Measurements from ENCODE around the gene CCDC86. TPM values are rescaled to one million over a fixed set of nuclear protein-coding genes. Genes with fewer than 3 reads are reported as not detected.

CCDC86 gene
- total and polyA plus RNA-seq, 9 of the 15 experiments (the other 6 are each of a cell fraction or from before 2014, with no cell fraction given) = 4.6 to 102 (median 25.2) TPM

Other genes starting within 250 kb of the CCDC86 start
Only the 7 nearest of the 11 such genes appear.
- gene MS4A15, start 85.2 kb upstream of the CCDC86 start, total RNA-seq (2014; rRNA removed) = not detected in 2 replicates
- not detected in 2 replicates for gene MS4A15, start 85.2 kb upstream of the CCDC86 start, total RNA-seq (2014; rRNA removed; fragmentation: Illumina TruSeq; extraction: Trizol)
- not detected in 2 replicates for gene MS4A15, start 85.2 kb upstream of the CCDC86 start, total RNA-seq (2015; rRNA removed; fragmentation: Illumina TruSeq; extraction: Trizol)
- not detected in 2 replicates for gene MS4A15, start 85.2 kb upstream of the CCDC86 start, total RNA-seq (2021)
- not detected in 2 replicates for gene MS4A15, start 85.2 kb upstream of the CCDC86 start, polyA plus RNA-seq (2011; rRNA removed)
- gene MS4A15, start 85.2 kb upstream of the CCDC86 start, polyA plus RNA-seq (2014; fragmentation: Illumina TruSeq; extraction: Trizol) = not detected in 2 replicates
- not detected for gene MS4A15, start 85.2 kb upstream of the CCDC86 start, polyA plus RNA-seq (2014; fragmentation: Nextera tagmentation; extraction: Ambion mirVana)
- not detected in 2 replicates for gene MS4A15, start 85.2 kb upstream of the CCDC86 start, polyA plus RNA-seq (2014; rRNA removed)
- gene MS4A10, start 56.8 kb upstream of the CCDC86 start, total RNA-seq (2014; rRNA removed) = not detected in 2 replicates
- not detected in 2 replicates for gene MS4A10, start 56.8 kb upstream of the CCDC86 start, total RNA-seq (2014; rRNA removed; fragmentation: Illumina TruSeq; extraction: Trizol)
- gene MS4A10, start 56.8 kb upstream of the CCDC86 start, total RNA-seq (2015; rRNA removed; fragmentation: Illumina TruSeq; extraction: Trizol) = not detected in 2 replicates
- gene MS4A10, start 56.8 kb upstream of the CCDC86 start, total RNA-seq (2021) = not detected in 2 replicates
- not detected in 2 replicates for gene MS4A10, start 56.8 kb upstream of the CCDC86 start, polyA plus RNA-seq (2011; rRNA removed)
- gene MS4A10, start 56.8 kb upstream of the CCDC86 start, polyA plus RNA-seq (2014; fragmentation: Illumina TruSeq; extraction: Trizol) = not detected in 2 replicates
- not detected for gene MS4A10, start 56.8 kb upstream of the CCDC86 start, polyA plus RNA-seq (2014; fragmentation: Nextera tagmentation; extraction: Ambion mirVana)
- gene MS4A10, start 56.8 kb upstream of the CCDC86 start, polyA plus RNA-seq (2014; rRNA removed) = not detected in 2 replicates
- 1.9 and 2.5 TPM in 2 replicates for gene PTGDR2, start 13.8 kb downstream of the CCDC86 start, total RNA-seq (2014; rRNA removed)
- gene PTGDR2, start 13.8 kb downstream of the CCDC86 start, total RNA-seq (2014; rRNA removed; fragmentation: Illumina TruSeq; extraction: Trizol) = 0.64 and 0.80 TPM in 2 replicates
- gene PTGDR2, start 13.8 kb downstream of the CCDC86 start, total RNA-seq (2015; rRNA removed; fragmentation: Illumina TruSeq; extraction: Trizol) = 0.87 and 1.1 TPM in 2 replicates
- gene PTGDR2, start 13.8 kb downstream of the CCDC86 start, total RNA-seq (2021) = 2.6 and 3.0 TPM in 2 replicates
- gene PTGDR2, start 13.8 kb downstream of the CCDC86 start, polyA plus RNA-seq (2011; rRNA removed) = 1.7 and 1.9 TPM in 2 replicates
- gene PTGDR2, start 13.8 kb downstream of the CCDC86 start, polyA plus RNA-seq (2014; fragmentation: Illumina TruSeq; extraction: Trizol) = 1.6 TPM in 2 replicates
- gene PTGDR2, start 13.8 kb downstream of the CCDC86 start, polyA plus RNA-seq (2014; fragmentation: Nextera tagmentation; extraction: Ambion mirVana) = under 1 TPM; 0.51 to 0.55 TPM
- gene PTGDR2, start 13.8 kb downstream of the CCDC86 start, polyA plus RNA-seq (2014; rRNA removed) = 0.82 and 1.9 TPM in 2 replicates
- not detected in 2 replicates for gene ZP1, start 25.4 kb downstream of the CCDC86 start, total RNA-seq (2014; rRNA removed)
- not detected in 2 replicates for gene ZP1, start 25.4 kb downstream of the CCDC86 start, total RNA-seq (2014; rRNA removed; fragmentation: Illumina TruSeq; extraction: Trizol)
- not detected in 2 replicates for gene ZP1, start 25.4 kb downstream of the CCDC86 start, total RNA-seq (2015; rRNA removed; fragmentation: Illumina TruSeq; extraction: Trizol)
- gene ZP1, start 25.4 kb downstream of the CCDC86 start, total RNA-seq (2021) = not detected in 2 replicates
- 0.11 and 0.12 TPM in 2 replicates for gene ZP1, start 25.4 kb downstream of the CCDC86 start, polyA plus RNA-seq (2011; rRNA removed)
- not detected in 2 replicates for gene ZP1, start 25.4 kb downstream of the CCDC86 start, polyA plus RNA-seq (2014; fragmentation: Illumina TruSeq; extraction: Trizol)
- not detected for gene ZP1, start 25.4 kb downstream of the CCDC86 start, polyA plus RNA-seq (2014; fragmentation: Nextera tagmentation; extraction: Ambion mirVana)
- gene ZP1, start 25.4 kb downstream of the CCDC86 start, polyA plus RNA-seq (2014; rRNA removed) = 0.15 TPM in 1 of 2 replicates, not detected in the other
- gene PRPF19, start 64.5 kb downstream of the CCDC86 start, total RNA-seq (2014; rRNA removed) = 93.5 and 122 TPM in 2 replicates
- gene PRPF19, start 64.5 kb downstream of the CCDC86 start, total RNA-seq (2014; rRNA removed; fragmentation: Illumina TruSeq; extraction: Trizol) = 58.4 and 68.0 TPM in 2 replicates
- gene PRPF19, start 64.5 kb downstream of the CCDC86 start, total RNA-seq (2015; rRNA removed; fragmentation: Illumina TruSeq; extraction: Trizol) = 84.9 and 89.6 TPM in 2 replicates
- gene PRPF19, start 64.5 kb downstream of the CCDC86 start, total RNA-seq (2021) = 193 and 208 TPM in 2 replicates
- 31.5 and 61.8 TPM in 2 replicates for gene PRPF19, start 64.5 kb downstream of the CCDC86 start, polyA plus RNA-seq (2011; rRNA removed)
- 212 and 213 TPM in 2 replicates for gene PRPF19, start 64.5 kb downstream of the CCDC86 start, polyA plus RNA-seq (2014; fragmentation: Illumina TruSeq; extraction: Trizol)
- gene PRPF19, start 64.5 kb downstream of the CCDC86 start, polyA plus RNA-seq (2014; fragmentation: Nextera tagmentation; extraction: Ambion mirVana) = 10 to 100 TPM in 1 of 2 experiments, 1 to 10 TPM in 1; 9.4 to 16.5 TPM
- 73.1 and 73.2 TPM in 2 replicates for gene PRPF19, start 64.5 kb downstream of the CCDC86 start, polyA plus RNA-seq (2014; rRNA removed)
- 26.8 and 48.2 TPM in 2 replicates for gene TMEM109, start 72.0 kb downstream of the CCDC86 start, total RNA-seq (2014; rRNA removed)
- gene TMEM109, start 72.0 kb downstream of the CCDC86 start, total RNA-seq (2014; rRNA removed; fragmentation: Illumina TruSeq; extraction: Trizol) = 23.3 and 30.5 TPM in 2 replicates
- gene TMEM109, start 72.0 kb downstream of the CCDC86 start, total RNA-seq (2015; rRNA removed; fragmentation: Illumina TruSeq; extraction: Trizol) = 31.3 and 32.7 TPM in 2 replicates
- 69.8 and 79.0 TPM in 2 replicates for gene TMEM109, start 72.0 kb downstream of the CCDC86 start, total RNA-seq (2021)
- 16.2 and 24.9 TPM in 2 replicates for gene TMEM109, start 72.0 kb downstream of the CCDC86 start, polyA plus RNA-seq (2011; rRNA removed)
- 71.3 and 83.1 TPM in 2 replicates for gene TMEM109, start 72.0 kb downstream of the CCDC86 start, polyA plus RNA-seq (2014; fragmentation: Illumina TruSeq; extraction: Trizol)
- gene TMEM109, start 72.0 kb downstream of the CCDC86 start, polyA plus RNA-seq (2014; fragmentation: Nextera tagmentation; extraction: Ambion mirVana) = 10 to 100 TPM in 1 of 2 experiments, 1 to 10 TPM in 1; 9.2 to 18.3 TPM
- 31.7 and 44.0 TPM in 2 replicates for gene TMEM109, start 72.0 kb downstream of the CCDC86 start, polyA plus RNA-seq (2014; rRNA removed)
- 0.12 and 0.14 TPM in 2 replicates for gene TMEM132A, start 82.3 kb downstream of the CCDC86 start, total RNA-seq (2014; rRNA removed)
- gene TMEM132A, start 82.3 kb downstream of the CCDC86 start, total RNA-seq (2014; rRNA removed; fragmentation: Illumina TruSeq; extraction: Trizol) = not detected in 2 replicates
- gene TMEM132A, start 82.3 kb downstream of the CCDC86 start, total RNA-seq (2015; rRNA removed; fragmentation: Illumina TruSeq; extraction: Trizol) = 0.04 TPM in 1 of 2 replicates, not detected in the other
- gene TMEM132A, start 82.3 kb downstream of the CCDC86 start, total RNA-seq (2021) = 0.24 and 0.47 TPM in 2 replicates
- 0.18 and 0.20 TPM in 2 replicates for gene TMEM132A, start 82.3 kb downstream of the CCDC86 start, polyA plus RNA-seq (2011; rRNA removed)
- gene TMEM132A, start 82.3 kb downstream of the CCDC86 start, polyA plus RNA-seq (2014; fragmentation: Illumina TruSeq; extraction: Trizol) = not detected in 2 replicates
- not detected for gene TMEM132A, start 82.3 kb downstream of the CCDC86 start, polyA plus RNA-seq (2014; fragmentation: Nextera tagmentation; extraction: Ambion mirVana)
- gene TMEM132A, start 82.3 kb downstream of the CCDC86 start, polyA plus RNA-seq (2014; rRNA removed) = 0.93 and 1.1 TPM in 2 replicates